ENCODE measurements around the gene YAP1.

The YAP1 gene

GRCh38 chr11:102166175-102167064 is 56.2 kb downstream of the YAP1 start:
- no peak overlapping the region for H3K4me3 ChIP-seq (replicated peaks; ENCODE audit: low read depth, low read length)
- no peak for DNase-seq (ENCODE audit: extremely low read depth, low read depth)
- no peak for TF ChIP-seq CTCF (IDR thresholded peaks at IDR 0.05; ENCODE audit: low read depth, low read length, missing control alignments)

GRCh38 chr11:102168481-102168880 is 58.2 kb downstream of the YAP1 start:
- no peak for DNase-seq (ENCODE audit: extremely low read depth, low read depth)
- no peak for TF ChIP-seq CTCF (IDR thresholded peaks at IDR 0.05; ENCODE audit: low read depth, low read length, missing control alignments)
- H3K4me3 ChIP-seq (replicated peaks; ENCODE audit: low read depth, low read length): no peak overlapping the region

- no peak for DNase-seq (ENCODE audit: extremely low read depth, low read depth)
- no peak overlapping the region for H3K4me3 ChIP-seq (replicated peaks; ENCODE audit: low read depth, low read length)
- TF ChIP-seq CTCF (IDR thresholded peaks at IDR 0.05; ENCODE audit: low read depth, low read length, missing control alignments): no peak
Observed at GRCh38 chr11:102171101-102171500, 60.9 kb downstream of the YAP1 start.

GRCh38 chr11:102172127-102172848 is 62.0 kb downstream of the YAP1 start:
- H3K4me3 ChIP-seq (replicated peaks; ENCODE audit: low read depth, low read length): no peak overlapping the region

GRCh38 chr11:102177126-102177525 is 66.9 kb downstream of the YAP1 start:
- H3K4me3 ChIP-seq (replicated peaks; ENCODE audit: low read depth, low read length): no peak overlapping the region
- no peak for TF ChIP-seq CTCF (IDR thresholded peaks at IDR 0.05; ENCODE audit: low read depth, low read length, missing control alignments)

More at GRCh38 chr11:102172127-102172848, 62.0 kb downstream of the YAP1 start:
- TF ChIP-seq CTCF (IDR thresholded peaks at IDR 0.05; ENCODE audit: low read depth, low read length, missing control alignments): no peak
- no peak for DNase-seq (ENCODE audit: extremely low read depth, low read depth)

GRCh38 chr11:102177974-102178631 is 67.9 kb downstream of the YAP1 start:
- H3K4me3 ChIP-seq (replicated peaks; ENCODE audit: low read depth, low read length): no peak overlapping the region
- TF ChIP-seq CTCF (IDR thresholded peaks at IDR 0.05; ENCODE audit: low read depth, low read length, missing control alignments): no peak
- peak; percentile 77 for DNase-seq (ENCODE audit: extremely low read depth, low read depth)

More at GRCh38 chr11:102177126-102177525, 66.9 kb downstream of the YAP1 start:
- DNase-seq (ENCODE audit: extremely low read depth, low read depth): no peak

Data from HFF-Myc (cell line).